ENCODE measurements around the gene TEX52.

Gene TEX52

GRCh38 chr12:2800046-2800570 is 56.7 kb downstream of the TEX52 start:
- no peak for DNase-seq (ENCODE audit: low read depth in 4 of 4, low spot score in 1 of 4)
